GM18498 (cell line): ENCODE data around the gene CMSS1.
"Not testable (repeated sequence)": the region's sequence is repeated elsewhere in the genome, so short reads cannot be mapped to it uniquely, and the experiment has no call there.

Experiments used
- ATAC-seq: cut with Tn5 transposase; IDR thresholded peaks from one replicate; pipeline ENCODE4 v1.9.1; 2021; ENCODE audit warnings: mild to moderate bottlenecking, moderate library complexity; ENCODE audit not compliant: unreplicated experiment

CMSS1 gene

DNA sequence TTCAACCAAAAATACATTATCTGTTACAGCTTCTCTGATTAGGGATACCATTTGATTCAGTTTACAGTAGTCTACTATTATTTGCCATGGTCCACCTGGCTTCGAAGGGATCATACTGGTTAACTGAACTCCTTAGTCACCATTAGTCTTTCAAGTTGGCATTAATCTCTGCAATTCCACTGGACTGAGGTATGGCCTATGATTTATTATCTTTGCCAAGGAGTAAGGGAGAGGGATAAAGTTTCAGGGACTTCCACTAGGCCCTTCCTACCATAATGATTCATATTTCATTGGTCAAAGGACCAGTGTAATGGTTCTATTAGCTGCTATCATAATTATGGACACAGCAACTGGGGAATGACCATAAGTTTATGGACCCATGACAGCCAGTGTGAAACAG, 7.3 kb upstream of the CMSS1 start:
- ATAC-seq = no peak

DNA sequence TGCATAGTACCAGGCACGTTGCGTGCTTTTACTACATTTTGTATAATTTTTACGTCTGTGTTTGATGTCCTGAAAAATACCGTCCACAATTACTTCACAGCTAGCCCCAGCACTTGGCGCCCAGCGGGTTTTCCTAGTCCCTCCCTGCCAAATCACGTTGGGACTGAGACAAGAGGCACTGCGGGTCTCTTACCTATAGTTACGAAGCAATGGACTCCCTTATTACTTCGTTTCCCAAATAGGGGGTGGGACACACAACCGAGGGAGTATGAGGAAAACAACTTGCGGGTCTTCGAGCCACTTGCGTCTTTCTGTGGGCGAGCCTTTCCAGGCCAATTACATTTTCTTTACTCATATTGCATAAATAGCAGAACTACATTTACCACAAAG, 620 bp upstream of the CMSS1 start:
- ATAC-seq = no peak

DNA sequence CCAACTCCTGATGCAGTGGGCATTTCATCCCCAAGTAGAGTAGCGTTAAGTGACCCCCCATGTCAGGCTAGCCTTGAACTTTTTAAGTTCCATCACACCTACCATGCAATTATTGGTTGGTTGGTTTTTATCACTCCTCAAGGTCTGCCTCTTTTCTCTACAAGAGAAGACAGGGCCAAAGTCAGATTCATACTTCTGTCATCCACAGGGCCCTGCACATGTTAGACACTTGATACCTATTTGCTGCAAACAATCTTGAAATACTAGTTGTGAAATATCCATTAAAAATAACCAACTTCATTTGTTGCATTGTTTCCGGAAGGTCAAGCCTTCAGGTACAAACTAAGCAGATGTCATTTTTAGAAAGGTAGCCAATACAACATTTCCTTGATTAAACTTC, 1.2 kb downstream of the CMSS1 start:
- ATAC-seq = no peak

GRCh38 chr3:99823723-99824711, 6.4 kb downstream of the CMSS1 start:
- ATAC-seq = no peak

- ATAC-seq = no peak
Measured at GRCh38 chr3:99825004-99825640, 7.5 kb downstream of the CMSS1 start.

GRCh38 chr3:99829844-99830243, 12.2 kb downstream of the CMSS1 start:
- no peak for ATAC-seq

- ATAC-seq = no peak
Measured at GRCh38 chr3:99833617-99834205, 16.0 kb downstream of the CMSS1 start.

- ATAC-seq = no peak
Measured at GRCh38 chr3:99834211-99834957, 16.7 kb downstream of the CMSS1 start.

DNA sequence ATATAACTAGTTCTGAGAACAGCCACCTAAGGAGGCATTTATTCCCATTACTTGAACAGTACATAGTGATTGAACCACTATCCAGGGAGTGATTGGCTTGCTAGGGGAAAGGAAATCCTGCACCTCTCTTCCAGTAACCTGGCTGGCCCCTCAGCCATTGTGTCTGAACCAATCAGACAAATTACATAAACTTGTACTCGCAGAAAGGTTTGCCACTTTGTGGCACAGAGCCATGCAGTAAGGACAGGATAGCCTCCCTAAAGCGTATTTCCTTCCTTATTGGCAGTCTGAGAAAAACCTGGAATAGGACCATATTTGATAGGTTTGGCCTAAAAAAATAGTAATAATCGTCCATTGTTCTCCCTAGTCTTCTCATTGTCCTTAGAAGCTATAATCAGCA, 19.0 kb downstream of the CMSS1 start:
- ATAC-seq = no peak

- no peak for ATAC-seq
Measured at GRCh38 chr3:99837715-99838114, 20.1 kb downstream of the CMSS1 start.

GRCh38 chr3:99838755-99839154, 21.1 kb downstream of the CMSS1 start:
- ATAC-seq = no peak

GRCh38 chr3:99839613-99840012, 22.0 kb downstream of the CMSS1 start:
- no peak for ATAC-seq

DNA sequence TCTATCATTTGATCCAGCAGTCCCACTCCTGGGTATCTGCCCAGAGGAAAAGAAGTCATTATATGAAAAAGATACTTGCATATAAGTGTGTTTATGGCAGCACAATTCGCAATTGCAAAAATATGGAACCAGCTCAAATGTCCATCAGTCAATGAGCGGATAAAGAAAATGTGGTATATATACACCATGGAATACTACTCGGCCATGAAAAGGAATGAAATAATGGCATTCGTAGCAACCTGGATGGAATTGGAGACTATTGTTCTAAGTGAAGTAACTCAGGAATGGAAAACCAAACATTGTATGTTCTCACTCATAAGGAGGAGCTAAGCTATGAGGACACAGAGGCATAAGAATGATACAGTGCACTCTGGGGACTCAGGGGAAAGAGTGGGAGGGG, 24.3 kb downstream of the CMSS1 start:
- not testable (repeated sequence) for ATAC-seq

GRCh38 chr3:99842826-99843589, 25.3 kb downstream of the CMSS1 start:
- ATAC-seq = peak; percentile 75

- peak; percentile 17 for ATAC-seq
Measured at GRCh38 chr3:99843590-99844258, 26.1 kb downstream of the CMSS1 start.

- ATAC-seq = no peak
Measured at GRCh38 chr3:99845331-99845730, 27.7 kb downstream of the CMSS1 start.

DNA sequence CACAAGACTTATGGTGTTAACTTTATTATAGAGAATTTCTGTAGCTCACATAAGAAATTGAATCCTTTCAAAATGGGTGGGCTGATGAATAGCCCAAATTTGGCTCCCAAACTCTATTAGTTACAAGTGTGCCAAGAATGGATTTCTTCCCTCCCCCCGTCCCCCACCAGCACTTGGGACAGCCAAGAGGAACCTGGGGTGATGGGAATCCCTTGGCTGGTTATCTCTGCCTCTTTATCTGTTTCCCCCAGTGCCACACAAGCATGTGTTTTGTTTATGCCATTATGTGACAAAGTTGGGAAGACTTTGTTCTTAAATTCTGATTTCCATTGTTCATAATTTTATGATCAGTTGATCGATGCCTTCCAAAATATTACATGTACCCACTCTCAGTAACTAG, 28.3 kb downstream of the CMSS1 start:
- ATAC-seq = no peak

- no peak for ATAC-seq
Measured at GRCh38 chr3:99846477-99847160, 29.0 kb downstream of the CMSS1 start.

DNA sequence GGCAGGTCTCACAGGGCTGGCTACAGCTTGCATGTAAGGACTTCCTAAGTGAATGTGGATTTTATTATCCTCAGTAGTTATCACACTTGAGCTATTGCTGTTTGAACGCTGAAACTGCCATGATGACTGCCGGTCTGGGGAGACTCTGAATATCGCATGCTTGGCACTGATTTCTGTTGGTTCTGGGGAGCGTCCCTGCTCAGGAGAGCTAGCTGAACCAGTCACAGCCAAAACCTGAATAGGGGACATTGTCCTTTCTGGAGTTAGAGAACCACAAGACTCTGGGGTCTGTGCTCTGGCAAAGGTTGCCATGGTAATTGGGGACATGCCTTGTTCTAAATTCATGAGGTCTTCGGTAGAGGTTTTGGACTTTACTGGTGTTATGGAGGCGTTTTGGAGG, 30.8 kb downstream of the CMSS1 start:
- ATAC-seq = no peak
